K562 (cell line): ENCODE measurements around the gene GPHA2. TPM values are rescaled to one million over a fixed set of nuclear protein-coding genes. Genes with fewer than 3 reads are reported as not detected.

Source experiments
- BCOR ChIP-seq: fragments of 450-650 bp; IDR thresholded peaks from 2 replicates; pipeline ENCODE4 v1.6.1; 2016
- HNRNPK ChIP-seq: fragments of 200-400 bp; formaldehyde crosslinking; IDR thresholded peaks from one replicate; pipeline ENCODE4 v1.6.1; 2018; ENCODE audit warnings: mild to moderate bottlenecking, low read depth, low read length; ENCODE audit not compliant: poor library complexity, severe bottlenecking
- KAT7 ChIP-seq: sonication (generic); formaldehyde crosslinking; IDR thresholded peaks from 2 replicates; pipeline ENCODE4 v1.8.0; 2022; ENCODE audit warnings: missing genetic modification reagents, mild to moderate bottlenecking, borderline replicate concordance
- PHF8 ChIP-seq: fragments of 200-600 bp; sonication (generic); IDR thresholded peaks from 2 replicates; pipeline ENCODE4 v1.6.1; 2012; ENCODE audit warnings: mixed run types, mild to moderate bottlenecking, inconsistent platforms, low read length, moderate library complexity, borderline replicate concordance
- PRMT5 ChIP-seq: sonication (generic); formaldehyde crosslinking; IDR thresholded peaks from 2 replicates; pipeline ENCODE4 v1.5.0; 2020; ENCODE audit warnings: missing genetic modification reagents
- REST ChIP-seq, 2 experiments: fragments of 450-650 bp; formaldehyde crosslinking in 1 of 2; IDR thresholded peaks; 2 replicates each; pipeline versions ENCODE4 v1.4.0 to v1.6.1; 2014 to 2020; ENCODE audit warnings: mild to moderate bottlenecking in 2 of 2, borderline replicate concordance in 1 of 2, low read depth in 1 of 2
- SAFB ChIP-seq: fragments of 200-400 bp; formaldehyde crosslinking; IDR thresholded peaks from 2 replicates; pipeline ENCODE4 v1.6.1; 2017; ENCODE audit warnings: low read depth, low read length, borderline replicate concordance
- SMARCA4 ChIP-seq: fragments of 450-650 bp; IDR thresholded peaks from 2 replicates; pipeline ENCODE4 v1.6.1; 2016
- SMARCA5 ChIP-seq: fragments of 450-650 bp; IDR thresholded peaks from 2 replicates; pipeline ENCODE4 v1.6.1; 2016
- TCF3 ChIP-seq: sonication (generic); formaldehyde crosslinking; IDR thresholded peaks from 2 replicates; pipeline ENCODE4 v1.4.0; 2020; ENCODE audit warnings: mild to moderate bottlenecking, missing genetic modification reagents
- ZKSCAN8 ChIP-seq: fragments of 200-800 bp; sonication (Bioruptor generic); IDR thresholded peaks from 2 replicates; pipeline ENCODE4 v1.6.1; 2016; ENCODE audit warnings: missing genetic modification characterization, missing compliant biosample characterization
- ZNF316 ChIP-seq: fragments of 450-650 bp; IDR thresholded peaks from 2 replicates; pipeline ENCODE4 v1.6.1; 2016
- ZNF551 ChIP-seq: fragments of 250-450 bp; sonication (Bioruptor Pico); IDR thresholded peaks from 2 replicates; pipeline ENCODE4 v1.5.0; 2021; ENCODE audit warnings: mild to moderate bottlenecking, moderate library complexity
- ZNF780A ChIP-seq: fragments of 250-450 bp; sonication (Bioruptor Pico); IDR thresholded peaks from 2 replicates; pipeline ENCODE4 v1.5.0; 2021; ENCODE audit warnings: mild to moderate bottlenecking
- polyA plus RNA-seq, 8 experiments: library from polyadenylated mRNA; depleted of rRNA in 4 of 8; stranded (reverse) in 5 of 8; unstranded in 3 of 8; fragments of >200 nt; fragmentation: Nextera tagmentation in 2 of 8; fragmentation: Illumina TruSeq in 1 of 8; extraction: Ambion mirVana in 2 of 8; extraction: Trizol in 1 of 8; gene quantifications; 2 replicates each; pipeline versions ENCODE4 v1.2.1 to v1.2.3, GENCODE V29; 2011 to 2014; ENCODE audit warnings: inconsistent platforms in 1 of 8, missing spikeins in 1 of 8
- total RNA-seq, 7 experiments: library from RNA; depleted of rRNA in 6 of 7; stranded (reverse); fragments of >200 nt in 6 of 7; fragmentation: Illumina TruSeq in 2 of 7; extraction: Trizol in 2 of 7; gene quantifications; 2 replicates each; pipeline versions ENCODE4 v1.2.1 to v1.2.3, GENCODE V29; 2011 to 2021; ENCODE audit warnings: low replicate concordance in 1 of 7
- TF ChIP-seq, protein P1 (sequence below), 3 experiments: IDR thresholded peaks in 2 of 3; conservative IDR thresholded peaks in 1 of 3; 2 replicates each; pipeline ENCODE4 v1.5.1; 2011 to 2012; ENCODE audit warnings: low read length in 3 of 3, mild to moderate bottlenecking in 3 of 3, control low read depth in 2 of 3, improper control_type of control experiment in 1 of 3, inconsistent platforms in 1 of 3, low read depth in 1 of 3, mixed read lengths in 1 of 3, moderate library complexity in 1 of 3; ENCODE audit not compliant: insufficient read depth in 2 of 3
- TF ChIP-seq, protein P2 (sequence below): fragments of 250-450 bp; sonication (Bioruptor Pico); IDR thresholded peaks from 2 replicates; pipeline ENCODE4 v1.8.0; 2022; ENCODE audit warnings: moderate library complexity, mild to moderate bottlenecking, inconsistent platforms

GPHA2 gene
- total and polyA plus RNA-seq, 9 of the 15 experiments (the other 6 are each of a cell fraction or from before 2014, with no cell fraction given) = 0.17 to 0.22 TPM; not detected in 7

DNA sequence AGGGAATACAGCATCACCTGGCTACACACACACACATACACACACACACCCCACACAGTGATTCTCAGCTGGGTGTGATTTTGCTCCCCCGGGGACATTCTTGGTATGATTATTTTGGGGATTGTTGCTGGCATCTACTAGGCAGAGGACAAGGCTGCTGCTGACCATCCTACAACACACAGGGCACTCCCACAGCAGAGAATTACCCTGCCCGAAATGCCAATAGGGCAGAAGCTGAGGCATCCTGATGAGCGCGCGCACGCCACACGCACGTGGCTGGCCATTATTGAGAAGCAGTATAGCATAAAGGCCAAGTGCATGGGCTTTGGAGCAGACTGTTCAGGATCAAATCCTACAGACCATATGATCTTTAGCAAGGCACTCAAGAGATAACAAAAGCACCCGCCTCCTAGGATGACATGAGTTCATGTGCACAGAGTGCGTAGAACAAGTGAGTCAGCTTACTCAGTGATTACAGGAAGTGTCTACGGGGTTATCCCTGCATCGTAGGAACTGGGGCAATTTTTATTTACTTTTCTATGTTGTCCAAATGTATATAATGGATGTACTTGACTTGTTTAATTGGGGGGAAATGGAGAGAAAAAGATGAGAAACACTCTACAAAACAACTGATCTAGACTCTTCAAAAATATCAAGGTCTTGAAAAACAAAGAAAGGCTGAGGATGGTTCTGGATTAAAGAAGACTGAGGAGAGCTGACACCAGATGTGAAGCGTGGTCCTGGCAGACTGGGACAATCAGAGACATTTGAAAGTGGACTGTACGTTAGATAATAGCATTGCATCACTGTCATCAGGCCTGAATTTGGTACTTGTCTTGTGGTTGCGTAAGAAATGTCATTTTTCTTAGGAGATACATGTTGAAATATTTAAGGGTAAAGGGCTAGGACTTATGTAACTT lies 50.1 kb downstream of the GPHA2 start (continued):
- TF ChIP-seq KAT7 (CRISPR knock-in tag) (no peak), PHF8 (peak; percentile 27; the same call in 1 of the 2 replicates), SAFB (no peak), ZNF780A (CRISPR knock-in tag) (no peak), ZNF551 (CRISPR knock-in tag) (no peak), ZKSCAN8 (CRISPR knock-in tag) (0 out of 2 replicates have a peak, but pooled peaks have one; percentile 21), TCF3 (CRISPR knock-in tag) (peak; percentile 80), SMARCA4 (peak; percentile 88), BCOR (peak; percentile 49; the same call in 1 of the 2 replicates), HNRNPK (no peak), PRMT5 (CRISPR knock-in tag) (no peak), SMARCA5 (no peak), REST (IDR thresholded peaks at IDR 0.05; ENCODE audit: borderline replicate concordance) (peak; percentile 19; the same call in 1 of the 2 replicates), REST (CRISPR knock-in tag; IDR thresholded peaks at IDR 0.05; ENCODE audit: low read depth) (no peak), ZNF316 (peak; percentile 82)
- TF ChIP-seq, protein P1, sequence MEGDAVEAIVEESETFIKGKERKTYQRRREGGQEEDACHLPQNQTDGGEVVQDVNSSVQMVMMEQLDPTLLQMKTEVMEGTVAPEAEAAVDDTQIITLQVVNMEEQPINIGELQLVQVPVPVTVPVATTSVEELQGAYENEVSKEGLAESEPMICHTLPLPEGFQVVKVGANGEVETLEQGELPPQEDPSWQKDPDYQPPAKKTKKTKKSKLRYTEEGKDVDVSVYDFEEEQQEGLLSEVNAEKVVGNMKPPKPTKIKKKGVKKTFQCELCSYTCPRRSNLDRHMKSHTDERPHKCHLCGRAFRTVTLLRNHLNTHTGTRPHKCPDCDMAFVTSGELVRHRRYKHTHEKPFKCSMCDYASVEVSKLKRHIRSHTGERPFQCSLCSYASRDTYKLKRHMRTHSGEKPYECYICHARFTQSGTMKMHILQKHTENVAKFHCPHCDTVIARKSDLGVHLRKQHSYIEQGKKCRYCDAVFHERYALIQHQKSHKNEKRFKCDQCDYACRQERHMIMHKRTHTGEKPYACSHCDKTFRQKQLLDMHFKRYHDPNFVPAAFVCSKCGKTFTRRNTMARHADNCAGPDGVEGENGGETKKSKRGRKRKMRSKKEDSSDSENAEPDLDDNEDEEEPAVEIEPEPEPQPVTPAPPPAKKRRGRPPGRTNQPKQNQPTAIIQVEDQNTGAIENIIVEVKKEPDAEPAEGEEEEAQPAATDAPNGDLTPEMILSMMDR (IDR thresholded peaks at IDR 0.05 in 2 of 3, conservative IDR thresholded peaks at IDR 0.05 in 1 of 3; ENCODE audit: insufficient read depth in 2 of 3, low read depth in 1 of 3, low read length in 3 of 3) = no peak
- TF ChIP-seq, protein P2, sequence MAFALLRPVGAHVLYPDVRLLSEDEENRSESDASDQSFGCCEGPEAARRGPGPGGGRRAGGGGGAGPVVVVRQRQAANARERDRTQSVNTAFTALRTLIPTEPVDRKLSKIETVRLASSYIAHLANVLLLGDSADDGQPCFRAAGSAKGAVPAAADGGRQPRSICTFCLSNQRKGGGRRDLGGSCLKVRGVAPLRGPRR (CRISPR knock-in tag) = no peak
